Tibial nerve (tissue), 4 donors: ENCODE results near the gene KRTAP19-7. TPM values are rescaled to one million over a fixed set of nuclear protein-coding genes. Genes with fewer than 3 reads are reported as not detected.

ENCODE experiments used
- DNase-seq, 2 donors: peaks; one replicate each; pipeline ENCODE4 v3.0.0-alpha.2; 2019; ENCODE audit warnings: low spot score in 2 of 2
- H3K27ac ChIP-seq, 4 donors: fragments of 200-600 bp; sonication (generic) in 3 of 4; one replicate each; pipeline ENCODE4 v1.5.1; 2017 to 2019; ENCODE audit warnings: mild to moderate bottlenecking in 1 of 4
- H3K27me3 ChIP-seq, 2 donors: fragments of 200-600 bp; sonication (generic) in 1 of 2; one replicate each; pipeline versions ENCODE4 v1.5.1 to v1.6.0; 2017 to 2019
- H3K36me3 ChIP-seq, 3 donors: fragments of 200-600 bp; sonication (generic); one replicate each; pipeline ENCODE4 v1.5.1; 2018 to 2019
- H3K4me1 ChIP-seq, 4 donors: fragments of 200-600 bp; sonication (generic) in 3 of 4; one replicate each; pipeline ENCODE4 v1.5.1; 2017 to 2019
- H3K4me3 ChIP-seq, 4 donors: fragments of 200-600 bp; sonication (generic) in 3 of 4; one replicate each; pipeline ENCODE4 v1.5.1; 2017 to 2019; ENCODE audit warnings: mild to moderate bottlenecking in 1 of 4, moderate library complexity in 1 of 4
- H3K9me3 ChIP-seq, 4 donors: fragments of 200-600 bp; sonication (generic) in 3 of 4; one replicate each; pipeline ENCODE4 v1.5.1; 2017 to 2019
- CTCF ChIP-seq, 5 experiments: fragments of 200-600 bp in 3 of 5; fragments of 450-650 bp in 2 of 5; sonication (generic) in 3 of 5; IDR thresholded peaks; one replicate each; pipeline ENCODE4 v1.5.1; 2016 to 2019; ENCODE audit warnings: antibody characterized with exemption in 5 of 5, mild to moderate bottlenecking in 3 of 5, moderate library complexity in 2 of 5
- EP300 ChIP-seq, 2 donors: sonication (generic); formaldehyde crosslinking; IDR thresholded peaks; one replicate each; pipeline ENCODE4 v1.6.1; 2017; ENCODE audit warnings: antibody characterized with exemption in 2 of 2, mild to moderate bottlenecking in 1 of 2
- POLR2A ChIP-seq, 2 donors: fragments of 450-650 bp; IDR thresholded peaks; one replicate each; pipeline ENCODE4 v1.6.1; 2017; ENCODE audit warnings: antibody characterized with exemption in 2 of 2, mild to moderate bottlenecking in 2 of 2, moderate library complexity in 2 of 2
- WGBS, 2 donors: methylation state at CpG; one replicate each; pipeline ENCODE4 v1.1.5; 2018; 5-methylcytosine and 5-hydroxymethylcytosine counted together
- small RNA-seq: library from RNA; depleted of rRNA; stranded (forward); fragments of <200 nt; gene quantifications from one replicate; pipeline ENCODE3, GENCODE V24; 2016
- total RNA-seq, 4 donors: library from RNA; depleted of rRNA; stranded (reverse); fragments of >200 nt; gene quantifications; one replicate each; pipeline ENCODE4 v1.1.0, GENCODE V29; 2016

The KRTAP19-7 gene
- total RNA-seq, 4 donors from 2014 or later: not detected

GRCh38 chr21:30541764-30542163 lies 19.4 kb downstream of the KRTAP19-7 start, which contains the start of gene KRTAP19-6:
Gene KRTAP19-6 (minus strand): TSS chr21:30541864. CDS start chr21:30541833, 31 bp downstream.
- Histone ChIP-seq H3K36me3 (no peaks in the 10 kb centered on the region), H3K27me3 (no peaks in the 10 kb centered on the region), H3K4me1 (no peaks in the 10 kb centered on the region), H3K4me3 (no peak within 1 kb of the TSS), H3K27ac (no peak within 1 kb of the TSS), H3K9me3 (no peaks in the 10 kb centered on the region)
- no peak for TF ChIP-seq EP300 (IDR thresholded peaks at IDR 0.05)
- no peak for TF ChIP-seq POLR2A (IDR thresholded peaks at IDR 0.05)
- WGBS, 2 donors: 77 to 90% methylated on average over 1 of the region's 1 CpG
- no peak for DNase-seq

- H3K4me1 ChIP-seq: no peaks in the 10 kb centered on the region
- TF ChIP-seq POLR2A (IDR thresholded peaks at IDR 0.05) (no peak), EP300 (IDR thresholded peaks at IDR 0.05) (no peak), CTCF (IDR thresholded peaks at IDR 0.05) (no peak)
- no peak overlapping the region for H3K4me3 ChIP-seq
- no peaks in the 10 kb centered on the region for H3K27me3 ChIP-seq
- no peaks in the 10 kb centered on the region for H3K36me3 ChIP-seq
- 92 to 93% methylated on average over 1 of the region's 1 CpG for WGBS, 2 donors
- H3K9me3 ChIP-seq: no peaks in the 10 kb centered on the region
- H3K27ac ChIP-seq: no peak overlapping the region
- DNase-seq: no peak
These were observed 42.2 kb downstream of the KRTAP19-7 start for GRCh38 chr21:30518876-30519275.

GRCh38 chr21:30515681-30516080 lies 45.4 kb downstream of the KRTAP19-7 start:
- H3K9me3 ChIP-seq: no peaks in the 10 kb centered on the region
- H3K27me3 ChIP-seq: no peaks in the 10 kb centered on the region
- H3K36me3 ChIP-seq: no peaks in the 10 kb centered on the region
- WGBS, 2 donors: 46 to 83% methylated on average over 1 of the region's 1 CpG
- no peak for DNase-seq
- TF ChIP-seq EP300 (IDR thresholded peaks at IDR 0.05) (no peak), POLR2A (IDR thresholded peaks at IDR 0.05) (no peak), CTCF (IDR thresholded peaks at IDR 0.05) (no peak)
- no peak overlapping the region for H3K4me3 ChIP-seq
- H3K4me1 ChIP-seq: no peaks in the 10 kb centered on the region
- no peak overlapping the region for H3K27ac ChIP-seq

Small RNA genes within 50 kb of the gene (small RNA-seq; reads per million reads assigned to genes)
- gene AP000567.1 (not detected), gene KRTAP19-10P (not detected), gene KRTAP19-11P (not detected), gene KRTAP22-1 (not detected), gene KRTAP22-2 (not detected)

Other genes with a start within 250 kb of the KRTAP19-7 start
- gene KRTAP26-1, start 241.0 kb downstream of the KRTAP19-7 start, total RNA-seq: not detected
- gene KRTAP27-1, start 223.6 kb downstream of the KRTAP19-7 start, total RNA-seq: not detected
- not detected for gene KRTAP23-1, start 212.7 kb downstream of the KRTAP19-7 start, total RNA-seq
- not detected for gene KRTAP13-2, start 189.0 kb downstream of the KRTAP19-7 start, total RNA-seq
- gene KRTAP13-1, start 165.3 kb downstream of the KRTAP19-7 start, total RNA-seq: not detected
- not detected for gene KRTAP13-3, start 135.4 kb downstream of the KRTAP19-7 start, total RNA-seq
- not detected for gene KRTAP13-4, start 131.1 kb downstream of the KRTAP19-7 start, total RNA-seq
- gene KRTAP15-1, start 121.0 kb downstream of the KRTAP19-7 start, total RNA-seq: not detected
- gene KRTAP19-1, start 80.9 kb downstream of the KRTAP19-7 start, total RNA-seq: not detected
- gene KRTAP19-2, start 73.9 kb downstream of the KRTAP19-7 start, total RNA-seq: not detected
- not detected for gene KRTAP19-3, start 69.3 kb downstream of the KRTAP19-7 start, total RNA-seq
- not detected for gene KRTAP19-4, start 64.1 kb downstream of the KRTAP19-7 start, total RNA-seq
- not detected for gene KRTAP19-5, start 59.2 kb downstream of the KRTAP19-7 start, total RNA-seq
- gene KRTAP19-6, start 19.4 kb downstream of the KRTAP19-7 start, total RNA-seq: not detected
- not detected for gene KRTAP22-2, start 29.1 kb upstream of the KRTAP19-7 start, total RNA-seq
- gene KRTAP6-3, start 31.1 kb upstream of the KRTAP19-7 start, total RNA-seq: not detected
- gene KRTAP6-2, start 37.6 kb upstream of the KRTAP19-7 start, total RNA-seq: not detected
- not detected for gene KRTAP22-1, start 39.8 kb upstream of the KRTAP19-7 start, total RNA-seq
- gene KRTAP6-1, start 52.6 kb upstream of the KRTAP19-7 start, total RNA-seq: not detected
- not detected for gene KRTAP20-1, start 55.1 kb upstream of the KRTAP19-7 start, total RNA-seq
- not detected for gene KRTAP20-4, start 59.3 kb upstream of the KRTAP19-7 start, total RNA-seq
- gene KRTAP20-2, start 73.9 kb upstream of the KRTAP19-7 start, total RNA-seq: not detected
- not detected for gene KRTAP20-3, start 81.5 kb upstream of the KRTAP19-7 start, total RNA-seq
- not detected for gene KRTAP21-3, start 157.5 kb upstream of the KRTAP19-7 start, total RNA-seq
- gene KRTAP21-2, start 185.9 kb upstream of the KRTAP19-7 start, total RNA-seq: not detected
- gene KRTAP21-1, start 194.1 kb upstream of the KRTAP19-7 start, total RNA-seq: not detected